ENCODE data around the gene VPS51.

Gene VPS51

DNA sequence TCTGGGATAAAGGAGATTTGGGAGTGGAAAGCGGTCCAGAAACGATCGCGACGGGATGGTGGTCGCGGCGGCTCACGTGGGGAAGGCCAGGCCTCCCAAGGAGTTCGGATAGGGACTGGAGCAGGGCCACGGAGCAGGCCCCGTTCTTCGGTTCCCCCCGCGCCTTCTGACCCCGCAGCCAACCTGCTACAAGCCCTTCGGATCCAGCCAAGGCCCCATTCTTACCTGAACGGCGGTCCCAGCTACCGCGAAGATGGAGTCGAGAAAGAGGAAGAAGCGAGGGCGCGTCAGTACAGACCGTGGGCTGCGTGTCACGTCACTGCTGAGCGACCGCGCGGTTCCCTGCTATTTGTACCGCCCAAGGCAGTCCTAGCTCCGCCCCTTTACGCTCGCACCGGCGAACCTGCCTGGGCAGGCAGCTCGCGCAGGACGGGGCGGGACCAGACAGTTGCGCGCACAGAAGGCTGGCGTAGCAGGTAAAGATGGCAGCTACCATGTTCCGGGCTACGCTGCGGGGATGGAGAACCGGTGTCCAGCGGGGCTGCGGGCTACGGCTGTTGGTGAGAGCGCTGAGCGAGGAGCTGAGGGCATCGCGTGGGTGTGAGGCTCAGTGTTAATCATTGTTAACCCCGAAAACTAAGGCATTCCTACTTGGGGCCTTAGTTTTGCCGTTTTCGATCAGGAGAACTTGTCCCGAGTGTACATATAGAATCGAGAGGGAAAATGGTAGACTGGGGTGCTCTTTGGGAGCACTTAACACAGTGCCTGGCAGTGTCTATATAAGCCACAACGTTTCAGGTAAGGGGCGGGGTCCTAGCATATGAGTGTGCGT lies 26.1 kb downstream of the VPS51 start, which contains the start of the genes FAU and MRPL49:
Gene FAU, minus strand, starts transcription at position 270 of the 832 bp plus-strand sequence. CDS start 321 bp downstream, outside the sequence.
Gene MRPL49, plus strand, starts transcription at position 457 of the 832 bp plus-strand sequence. Its CDS starts 26 bp downstream, at position 483.
- Histone ChIP-seq H2BK5ac (ENCODE audit: low read length) (peak within 1 kb of the TSS; percentile 21), H3K9ac (ENCODE audit: low read length) (peak within 1 kb of the TSS; percentile 95), H3K79me1 (ENCODE audit: low read length) (peaks cover 23% of the 10 kb centered on the region), H3K4me2 (ENCODE audit: low read length) (peak within 1 kb of the TSS; percentile 89), H2BK120ac (ENCODE audit: low read depth, low read length) (no peak within 1 kb of the TSS), H3K23ac (ENCODE audit: low read length) (no peak within 1 kb of the TSS), H2AK5ac (ENCODE audit: low read length) (peak within 1 kb of the TSS; percentile 79), H3K36me3 (ENCODE audit: control insufficient read depth, insufficient read depth, low read length) (peaks cover 21% of the 10 kb centered on the region), H2BK15ac (replicated peaks; ENCODE audit: low read depth) (no peak within 1 kb of the TSS), H3K27me3 (ENCODE audit: insufficient read depth, low read length, poor library complexity) (no peaks in the 10 kb centered on the region), H3K18ac (ENCODE audit: low read length) (peak within 1 kb of the TSS; percentile 29), H3K27ac (ENCODE audit: low read depth, low read length) (peak within 1 kb of the TSS; percentile 31), H4K8ac (ENCODE audit: low read depth, low read length) (no peak within 1 kb of the TSS), H3K79me2 (ENCODE audit: control insufficient read depth, insufficient read depth, low read length) (peaks cover 28% of the 10 kb centered on the region), H3K4me1 (ENCODE audit: control insufficient read depth, low read depth, low read length) (peaks cover 4% of the 10 kb centered on the region), H3K4ac (ENCODE audit: low read depth, low read length) (peak within 1 kb of the TSS; percentile 8), H3K56ac (ENCODE audit: low read length) (peak within 1 kb of the TSS; percentile 97), H3K4me3 (ENCODE audit: low read length) (peak within 1 kb of the TSS; percentile 98), H4K5ac (ENCODE audit: low read length) (peak within 1 kb of the TSS; percentile 95)
- no CpG with 5 or more reads among the region's 64 CpGs for WGBS (ENCODE audit: extremely low coverage, insufficient coverage, low lambda C conversion rate)
- peak; percentile 98 for DNase-seq

DNA sequence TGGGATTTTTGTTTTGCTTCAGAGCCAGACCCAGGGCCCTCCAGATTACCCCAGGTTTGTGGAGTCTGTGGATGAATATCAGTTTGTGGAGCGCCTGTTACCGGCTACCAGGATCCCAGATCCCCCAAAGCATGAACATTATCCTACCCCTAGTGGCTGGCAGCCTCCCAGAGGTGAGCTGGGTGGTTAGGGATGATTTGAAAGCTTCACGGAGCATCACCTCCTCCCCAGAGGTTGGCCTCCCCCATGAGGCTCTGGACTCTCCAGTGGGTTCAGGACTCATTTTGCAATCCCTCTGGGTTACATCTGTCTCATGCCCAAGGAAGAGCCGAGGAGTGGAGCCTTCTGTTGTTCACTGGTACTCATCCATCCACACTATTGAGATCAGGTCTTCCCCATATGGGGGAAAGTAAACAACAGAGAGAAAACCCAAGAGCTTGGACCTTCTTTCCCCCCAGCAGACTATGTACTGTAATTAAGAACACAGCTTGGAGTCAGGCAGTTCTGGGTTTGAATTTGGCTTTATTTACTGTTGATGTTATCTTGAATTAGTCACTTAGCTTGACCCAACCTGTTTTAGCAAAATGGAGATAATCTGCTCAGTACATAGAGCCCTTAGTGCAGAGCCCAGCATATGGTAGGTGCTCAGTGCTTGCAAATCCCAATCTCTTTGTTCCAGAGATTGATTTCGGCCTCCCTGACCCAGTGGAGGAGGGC lies 28.6 kb downstream of the VPS51 start:
- no peak for DNase-seq
- no peak overlapping the region for H2AK5ac ChIP-seq (ENCODE audit: low read length)
- no peak overlapping the region for H2BK5ac ChIP-seq (ENCODE audit: low read length)
- no CpG with 5 or more reads among the region's 5 CpGs for WGBS (ENCODE audit: extremely low coverage, insufficient coverage, low lambda C conversion rate)
- H3K4me2 ChIP-seq (ENCODE audit: low read length) = no peak overlapping the region
- no peak overlapping the region for H4K8ac ChIP-seq (ENCODE audit: low read depth, low read length)
- no peak overlapping the region for H4K5ac ChIP-seq (ENCODE audit: low read length)
- H3K56ac ChIP-seq (ENCODE audit: low read length) = no peak overlapping the region
- H3K9ac ChIP-seq (ENCODE audit: low read length) = no peak overlapping the region
- peaks cover 19% of the 10 kb centered on the region for H3K36me3 ChIP-seq (ENCODE audit: control insufficient read depth, insufficient read depth, low read length)
- peaks cover 28% of the 10 kb centered on the region for H3K79me2 ChIP-seq (ENCODE audit: control insufficient read depth, insufficient read depth, low read length)
- no peak overlapping the region for H3K18ac ChIP-seq (ENCODE audit: low read length)
- no peak overlapping the region for H2BK120ac ChIP-seq (ENCODE audit: low read depth, low read length)
- no peak overlapping the region for H3K23ac ChIP-seq (ENCODE audit: low read length)
- no peak overlapping the region for H2BK15ac ChIP-seq (replicated peaks; ENCODE audit: low read depth)
- H3K4me3 ChIP-seq (ENCODE audit: low read length) = no peak overlapping the region
- H3K4ac ChIP-seq (ENCODE audit: low read depth, low read length) = no peak overlapping the region
- no peak overlapping the region for H3K27ac ChIP-seq (ENCODE audit: low read depth, low read length)
- peaks cover 23% of the 10 kb centered on the region for H3K79me1 ChIP-seq (ENCODE audit: low read length)
- no peaks in the 10 kb centered on the region for H3K27me3 ChIP-seq (ENCODE audit: insufficient read depth, low read length, poor library complexity)
- peaks cover 4% of the 10 kb centered on the region for H3K4me1 ChIP-seq (ENCODE audit: control insufficient read depth, low read depth, low read length)

DNA sequence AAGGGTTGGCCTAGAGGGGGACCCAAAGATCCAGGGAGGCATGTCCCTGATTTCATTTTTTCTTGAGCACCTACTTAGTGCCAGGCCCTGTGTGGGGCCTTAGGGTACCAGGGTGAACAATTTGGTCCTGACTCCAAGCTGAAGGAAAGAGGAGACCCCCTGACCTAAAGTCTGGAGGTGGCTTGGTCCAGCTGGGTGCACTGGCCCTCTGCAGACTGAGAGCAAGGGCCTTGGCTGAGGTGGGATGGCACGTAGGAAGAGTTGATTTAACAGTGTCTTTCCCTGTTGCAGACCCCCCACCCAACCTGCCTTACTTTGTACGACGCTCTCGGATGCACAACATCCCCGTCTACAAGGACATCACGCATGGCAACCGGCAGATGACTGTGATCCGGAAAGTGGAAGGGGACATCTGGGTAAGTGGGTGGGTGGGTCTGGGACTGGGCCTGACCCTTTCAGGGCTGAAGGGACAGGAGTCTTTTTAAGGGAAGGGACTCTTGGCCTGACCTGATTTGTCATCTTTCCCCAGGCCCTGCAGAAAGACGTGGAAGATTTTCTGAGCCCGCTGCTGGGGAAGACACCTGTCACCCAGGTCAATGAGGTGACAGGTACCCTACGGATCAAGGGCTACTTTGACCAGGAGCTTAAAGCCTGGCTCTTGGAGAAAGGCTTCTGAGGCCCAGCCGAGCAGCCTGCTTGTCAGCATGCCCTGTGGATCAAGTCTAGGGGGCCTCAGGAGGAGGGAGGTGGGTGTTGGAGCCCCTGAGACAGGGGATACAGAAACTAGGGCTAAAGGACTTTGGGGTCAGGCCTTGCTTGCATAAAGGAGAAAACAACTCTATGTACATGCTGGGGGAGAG lies 29.4 kb downstream of the VPS51 start:
- no peak overlapping the region for H3K27ac ChIP-seq (ENCODE audit: low read depth, low read length)
- no peak overlapping the region for H2BK15ac ChIP-seq (replicated peaks; ENCODE audit: low read depth)
- H3K27me3 ChIP-seq (ENCODE audit: insufficient read depth, low read length, poor library complexity) = no peaks in the 10 kb centered on the region
- no peak overlapping the region for H4K5ac ChIP-seq (ENCODE audit: low read length)
- peaks cover 23% of the 10 kb centered on the region for H3K79me2 ChIP-seq (ENCODE audit: control insufficient read depth, insufficient read depth, low read length)
- peaks cover 17% of the 10 kb centered on the region for H3K79me1 ChIP-seq (ENCODE audit: low read length)
- H3K23ac ChIP-seq (ENCODE audit: low read length) = no peak overlapping the region
- H3K36me3 ChIP-seq (ENCODE audit: control insufficient read depth, insufficient read depth, low read length) = peaks cover 14% of the 10 kb centered on the region
- H3K9ac ChIP-seq (ENCODE audit: low read length) = no peak overlapping the region
- no peak overlapping the region for H3K18ac ChIP-seq (ENCODE audit: low read length)
- no CpG with 5 or more reads among the region's 12 CpGs for WGBS (ENCODE audit: extremely low coverage, insufficient coverage, low lambda C conversion rate)
- peaks cover 4% of the 10 kb centered on the region for H3K4me1 ChIP-seq (ENCODE audit: control insufficient read depth, low read depth, low read length)
- H4K8ac ChIP-seq (ENCODE audit: low read depth, low read length) = no peak overlapping the region
- H2BK5ac ChIP-seq (ENCODE audit: low read length) = no peak overlapping the region
- H2AK5ac ChIP-seq (ENCODE audit: low read length) = no peak overlapping the region
- no peak overlapping the region for H2BK120ac ChIP-seq (ENCODE audit: low read depth, low read length)
- no peak for DNase-seq
- no peak overlapping the region for H3K4ac ChIP-seq (ENCODE audit: low read depth, low read length)
- H3K4me3 ChIP-seq (ENCODE audit: low read length) = no peak overlapping the region
- no peak overlapping the region for H3K56ac ChIP-seq (ENCODE audit: low read length)
- no peak overlapping the region for H3K4me2 ChIP-seq (ENCODE audit: low read length)

DNA sequence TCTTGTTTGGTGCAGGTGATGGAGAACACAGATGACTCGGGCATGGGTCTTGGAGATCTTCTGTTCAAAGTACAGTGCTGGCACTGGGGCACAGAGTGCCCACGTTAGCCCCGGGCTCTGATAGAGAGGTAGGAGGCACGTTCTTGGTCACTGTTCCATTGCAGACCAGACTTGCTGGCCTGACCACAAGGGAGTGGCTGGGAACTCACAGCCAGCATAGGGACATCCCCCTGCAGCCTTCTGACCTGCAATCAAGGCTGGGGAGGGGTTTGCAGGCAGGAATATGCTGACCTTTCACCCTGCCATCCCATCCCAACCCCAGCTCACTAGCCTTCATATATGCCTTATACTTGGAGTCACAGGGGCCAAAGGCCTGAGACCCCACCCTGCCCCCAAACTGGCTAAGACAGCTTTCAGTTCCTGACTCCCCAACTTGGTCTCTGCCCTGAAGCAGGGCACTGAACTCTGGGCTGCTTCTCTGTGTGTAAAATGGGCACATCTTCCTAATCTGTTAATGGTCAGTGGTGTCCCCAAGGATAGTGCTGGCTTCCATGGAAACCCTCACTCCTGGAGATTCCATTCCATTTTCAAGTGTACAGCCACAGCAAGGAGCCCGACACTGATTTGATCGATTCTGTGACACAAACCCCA lies 30.7 kb downstream of the VPS51 start:
- H3K4me3 ChIP-seq (ENCODE audit: low read length) = no peak overlapping the region

DNA sequence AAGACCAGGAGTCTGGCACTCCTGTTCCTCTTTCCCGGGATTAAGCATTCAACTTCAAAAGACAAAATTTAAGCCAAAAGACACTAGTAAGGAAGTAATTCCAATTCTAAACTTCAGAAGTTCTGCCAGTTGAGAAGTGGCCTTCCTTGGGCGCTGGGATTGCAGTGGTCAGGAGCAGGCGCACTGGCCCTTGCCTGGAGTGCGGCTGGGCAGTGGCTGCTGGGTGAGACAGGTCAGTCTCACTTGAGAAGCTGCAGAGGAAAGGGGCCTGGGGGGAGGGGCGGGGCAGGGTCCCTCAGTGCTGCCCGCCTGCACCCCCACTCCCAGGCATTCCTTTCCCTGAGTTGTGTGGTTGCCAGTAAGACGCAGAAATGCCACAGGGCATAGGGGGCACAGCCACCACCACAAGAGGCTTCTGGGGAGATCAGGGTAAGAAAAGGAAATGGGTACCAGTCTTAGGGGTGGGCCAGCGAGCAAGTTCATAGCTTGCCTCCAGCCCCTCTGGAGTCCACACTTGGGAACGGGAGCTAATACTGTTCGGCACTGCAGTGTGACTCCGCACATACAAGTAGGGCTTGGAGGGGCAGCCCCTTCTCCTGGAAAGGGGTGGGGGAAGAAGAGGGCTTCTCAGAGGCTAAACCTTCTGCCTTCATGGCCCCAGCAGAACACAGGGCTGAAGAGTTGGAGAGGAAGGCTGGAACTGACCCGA lies 31.6 kb downstream of the VPS51 start:
- no peak for DNase-seq
- H3K4me2 ChIP-seq (ENCODE audit: low read length) = no peak overlapping the region
- H2BK5ac ChIP-seq (ENCODE audit: low read length) = no peak overlapping the region
- no peak overlapping the region for H3K27ac ChIP-seq (ENCODE audit: low read depth, low read length)
- H2BK15ac ChIP-seq (replicated peaks; ENCODE audit: low read depth) = no peak overlapping the region
- H3K27me3 ChIP-seq (ENCODE audit: insufficient read depth, low read length, poor library complexity) = no peaks in the 10 kb centered on the region
- no CpG with 5 or more reads among the region's 12 CpGs for WGBS (ENCODE audit: extremely low coverage, insufficient coverage, low lambda C conversion rate)
- H3K18ac ChIP-seq (ENCODE audit: low read length) = no peak overlapping the region
- H3K23ac ChIP-seq (ENCODE audit: low read length) = no peak overlapping the region
- no peak overlapping the region for H3K9ac ChIP-seq (ENCODE audit: low read length)
- H3K79me1 ChIP-seq (ENCODE audit: low read length) = peaks cover 11% of the 10 kb centered on the region
- H4K8ac ChIP-seq (ENCODE audit: low read depth, low read length) = no peak overlapping the region
- no peak overlapping the region for H3K4me3 ChIP-seq (ENCODE audit: low read length)
- H2BK120ac ChIP-seq (ENCODE audit: low read depth, low read length) = no peak overlapping the region
- H4K5ac ChIP-seq (ENCODE audit: low read length) = no peak overlapping the region
- H3K4ac ChIP-seq (ENCODE audit: low read depth, low read length) = no peak overlapping the region
- no peak overlapping the region for H3K56ac ChIP-seq (ENCODE audit: low read length)
- peaks cover 2% of the 10 kb centered on the region for H3K4me1 ChIP-seq (ENCODE audit: control insufficient read depth, low read depth, low read length)
- H2AK5ac ChIP-seq (ENCODE audit: low read length) = no peak overlapping the region
- peaks cover 8% of the 10 kb centered on the region for H3K36me3 ChIP-seq (ENCODE audit: control insufficient read depth, insufficient read depth, low read length)
- peaks cover 9% of the 10 kb centered on the region for H3K79me2 ChIP-seq (ENCODE audit: control insufficient read depth, insufficient read depth, low read length)

More for the DNA sequence above, 30.7 kb downstream of the VPS51 start:
- Histone ChIP-seq H2BK5ac (ENCODE audit: low read length) (no peak overlapping the region), H2BK120ac (ENCODE audit: low read depth, low read length) (no peak overlapping the region), H3K4ac (ENCODE audit: low read depth, low read length) (no peak overlapping the region), H3K36me3 (ENCODE audit: control insufficient read depth, insufficient read depth, low read length) (peaks cover 8% of the 10 kb centered on the region), H3K4me2 (ENCODE audit: low read length) (no peak overlapping the region), H3K27me3 (ENCODE audit: insufficient read depth, low read length, poor library complexity) (no peaks in the 10 kb centered on the region), H4K8ac (ENCODE audit: low read depth, low read length) (no peak overlapping the region), H3K79me2 (ENCODE audit: control insufficient read depth, insufficient read depth, low read length) (peaks cover 10% of the 10 kb centered on the region), H3K79me1 (ENCODE audit: low read length) (peaks cover 6% of the 10 kb centered on the region), H3K27ac (ENCODE audit: low read depth, low read length) (no peak overlapping the region), H3K4me1 (ENCODE audit: control insufficient read depth, low read depth, low read length) (peaks cover 2% of the 10 kb centered on the region), H3K56ac (ENCODE audit: low read length) (no peak overlapping the region), H3K9ac (ENCODE audit: low read length) (no peak overlapping the region), H3K18ac (ENCODE audit: low read length) (no peak overlapping the region), H4K5ac (ENCODE audit: low read length) (no peak overlapping the region), H2BK15ac (replicated peaks; ENCODE audit: low read depth) (no peak overlapping the region), H3K23ac (ENCODE audit: low read length) (no peak overlapping the region), H2AK5ac (ENCODE audit: low read length) (no peak overlapping the region)
- WGBS (ENCODE audit: extremely low coverage, insufficient coverage, low lambda C conversion rate) = no CpG with 5 or more reads among the region's 6 CpGs
- DNase-seq = no peak

All from mesendoderm (in vitro differentiated cells).